ENCODE data around the gene TBC1D17. TPM values are rescaled to one million over a fixed set of nuclear protein-coding genes. Genes with fewer than 3 reads are reported as not detected.

TBC1D17 gene
- total and polyA plus RNA-seq, 2 of the 13 experiments (the other 11 are each of a cell fraction or from before 2014, with no cell fraction given) = 9.7 to 16.9 TPM

GRCh38 chr19:49877020-49877878, at the start of gene TBC1D17, which contains the start of gene AKT1S1 (continued):
- TF ChIP-seq RFX3 (CRISPR knock-in tag; IDR thresholded peaks at IDR 0.05) (no peak), ZNF263 (CRISPR knock-in tag; IDR thresholded peaks at IDR 0.05) (0 out of 2 replicates have a peak, but pooled peaks have one; percentile 47), ZNF33B (CRISPR knock-in tag; IDR thresholded peaks at IDR 0.05) (peak; percentile 69; the same call in 1 of the 2 replicates), EED (CRISPR knock-in tag; IDR thresholded peaks at IDR 0.05) (0 out of 2 replicates have a peak, but pooled peaks have one; percentile 38), IRF2 (CRISPR knock-in tag; IDR thresholded peaks at IDR 0.05) (peak; percentile 68), TERF1 (CRISPR knock-in tag; IDR thresholded peaks at IDR 0.05) (0 out of 2 replicates have a peak, but pooled peaks have one; percentile 58), ARID2 (CRISPR knock-in tag; IDR thresholded peaks at IDR 0.05; ENCODE audit: borderline replicate concordance) (0 out of 2 replicates have a peak, but pooled peaks have one; percentile 11), ZNF292 (CRISPR knock-in tag; IDR thresholded peaks at IDR 0.05; ENCODE audit: borderline replicate concordance, low read depth) (no peak), POLR2AphosphoS5 (IDR thresholded peaks at IDR 0.05; ENCODE audit: low read depth, low read length) (peak; percentile 68), BRCA1 (CRISPR knock-in tag; IDR thresholded peaks at IDR 0.05) (0 out of 2 replicates have a peak, but pooled peaks have one; percentile 67), ZNF780A (CRISPR knock-in tag; IDR thresholded peaks at IDR 0.05) (no peak), ZSCAN29 (CRISPR knock-in tag; conservative IDR thresholded peaks at IDR 0.05) (no peak), KLF13 (CRISPR knock-in tag; IDR thresholded peaks at IDR 0.05) (no peak), ZNF546 (CRISPR knock-in tag; conservative IDR thresholded peaks at IDR 0.05) (no peak; the same call in 1 of the 2 replicates), CEBPB (IDR thresholded peaks at IDR 0.05; ENCODE audit: borderline replicate concordance, low read depth, low read length) (no peak), ZNF552 (CRISPR knock-in tag; IDR thresholded peaks at IDR 0.05; ENCODE audit: borderline replicate concordance) (0 out of 2 replicates have a peak, but pooled peaks have one; percentile 35), TBX2 (CRISPR knock-in tag; IDR thresholded peaks at IDR 0.05; ENCODE audit: borderline replicate concordance) (0 out of 2 replicates have a peak, but pooled peaks have one; percentile 47), HMG20A (CRISPR knock-in tag; IDR thresholded peaks at IDR 0.05; ENCODE audit: borderline replicate concordance) (no peak), TOPORS (CRISPR knock-in tag; IDR thresholded peaks at IDR 0.05) (no peak; the same call in 1 of the 2 replicates), AHR (CRISPR knock-in tag; IDR thresholded peaks at IDR 0.05) (peak; percentile 75; the same call in 1 of the 2 replicates)
- TF ChIP-seq, protein P1, sequence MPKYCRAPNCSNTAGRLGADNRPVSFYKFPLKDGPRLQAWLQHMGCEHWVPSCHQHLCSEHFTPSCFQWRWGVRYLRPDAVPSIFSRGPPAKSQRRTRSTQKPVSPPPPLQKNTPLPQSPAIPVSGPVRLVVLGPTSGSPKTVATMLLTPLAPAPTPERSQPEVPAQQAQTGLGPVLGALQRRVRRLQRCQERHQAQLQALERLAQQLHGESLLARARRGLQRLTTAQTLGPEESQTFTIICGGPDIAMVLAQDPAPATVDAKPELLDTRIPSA (CRISPR knock-in tag; IDR thresholded peaks at IDR 0.05; ENCODE audit: borderline replicate concordance) = no peak; the same call in 1 of the 2 replicates
- TF ChIP-seq, protein P2, sequence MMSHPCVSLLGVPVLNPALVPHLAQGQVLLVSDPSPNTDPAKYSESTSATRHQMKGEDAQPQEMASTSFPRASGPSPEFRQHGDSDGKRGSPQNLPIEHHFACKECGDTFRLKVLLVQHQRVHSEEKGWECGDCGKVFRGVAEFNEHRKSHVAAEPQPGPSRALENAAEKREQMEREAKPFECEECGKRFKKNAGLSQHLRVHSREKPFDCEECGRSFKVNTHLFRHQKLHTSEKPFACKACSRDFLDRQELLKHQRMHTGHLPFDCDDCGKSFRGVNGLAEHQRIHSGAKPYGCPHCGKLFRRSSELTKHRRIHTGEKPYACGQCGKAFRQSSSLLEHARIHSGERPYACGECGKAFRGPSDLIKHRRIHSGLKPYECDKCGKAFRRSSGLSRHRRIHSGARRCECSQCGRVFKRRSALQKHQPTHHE (CRISPR knock-in tag; IDR thresholded peaks at IDR 0.05; ENCODE audit: borderline replicate concordance) = no peak
- TF ChIP-seq, protein P3, sequence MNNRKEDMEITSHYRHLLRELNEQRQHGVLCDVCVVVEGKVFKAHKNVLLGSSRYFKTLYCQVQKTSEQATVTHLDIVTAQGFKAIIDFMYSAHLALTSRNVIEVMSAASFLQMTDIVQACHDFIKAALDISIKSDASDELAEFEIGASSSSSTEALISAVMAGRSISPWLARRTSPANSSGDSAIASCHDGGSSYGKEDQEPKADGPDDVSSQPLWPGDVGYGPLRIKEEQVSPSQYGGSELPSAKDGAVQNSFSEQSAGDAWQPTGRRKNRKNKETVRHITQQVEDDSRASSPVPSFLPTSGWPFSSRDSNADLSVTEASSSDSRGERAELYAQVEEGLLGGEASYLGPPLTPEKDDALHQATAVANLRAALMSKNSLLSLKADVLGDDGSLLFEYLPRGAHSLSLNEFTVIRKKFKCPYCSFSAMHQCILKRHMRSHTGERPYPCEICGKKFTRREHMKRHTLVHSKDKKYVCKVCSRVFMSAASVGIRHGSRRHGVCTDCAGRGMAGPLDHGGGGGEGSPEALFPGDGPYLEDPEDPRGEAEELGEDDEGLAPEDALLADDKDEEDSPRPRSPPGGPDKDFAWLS (CRISPR knock-in tag; IDR thresholded peaks at IDR 0.05; ENCODE audit: borderline replicate concordance) = no peak
